ENCODE data around the gene ILDR2.

ILDR2 gene

DNA sequence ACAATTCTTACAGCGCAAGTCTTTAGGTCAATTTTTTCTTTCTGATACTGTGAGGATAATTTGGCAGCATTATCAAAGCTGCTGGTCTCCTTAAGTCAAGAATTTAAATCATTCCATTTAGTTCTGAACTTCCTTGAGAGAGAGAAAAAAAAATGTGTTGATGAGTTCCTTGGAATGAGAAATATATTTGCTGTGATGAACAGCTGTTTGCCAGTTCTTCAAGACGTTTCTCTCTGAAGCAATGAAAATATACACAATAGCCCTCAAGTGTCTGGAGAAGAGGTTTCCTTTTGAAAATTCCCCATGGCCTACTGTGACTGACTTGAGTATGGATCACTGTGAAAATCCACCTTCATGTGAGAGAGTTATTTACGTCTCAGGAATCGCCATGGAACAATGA is 68.3 kb downstream of the ILDR2 start:
- Histone ChIP-seq H3K4me3 (ENCODE audit: low read depth, low read length) (no peak overlapping the region), H3K27me3 (no peaks in the 10 kb centered on the region), H3K9me3 (no peaks in the 10 kb centered on the region), H3K36me3 (no peaks in the 10 kb centered on the region), H3K4me1 (no peaks in the 10 kb centered on the region)
- TF ChIP-seq, protein P1, sequence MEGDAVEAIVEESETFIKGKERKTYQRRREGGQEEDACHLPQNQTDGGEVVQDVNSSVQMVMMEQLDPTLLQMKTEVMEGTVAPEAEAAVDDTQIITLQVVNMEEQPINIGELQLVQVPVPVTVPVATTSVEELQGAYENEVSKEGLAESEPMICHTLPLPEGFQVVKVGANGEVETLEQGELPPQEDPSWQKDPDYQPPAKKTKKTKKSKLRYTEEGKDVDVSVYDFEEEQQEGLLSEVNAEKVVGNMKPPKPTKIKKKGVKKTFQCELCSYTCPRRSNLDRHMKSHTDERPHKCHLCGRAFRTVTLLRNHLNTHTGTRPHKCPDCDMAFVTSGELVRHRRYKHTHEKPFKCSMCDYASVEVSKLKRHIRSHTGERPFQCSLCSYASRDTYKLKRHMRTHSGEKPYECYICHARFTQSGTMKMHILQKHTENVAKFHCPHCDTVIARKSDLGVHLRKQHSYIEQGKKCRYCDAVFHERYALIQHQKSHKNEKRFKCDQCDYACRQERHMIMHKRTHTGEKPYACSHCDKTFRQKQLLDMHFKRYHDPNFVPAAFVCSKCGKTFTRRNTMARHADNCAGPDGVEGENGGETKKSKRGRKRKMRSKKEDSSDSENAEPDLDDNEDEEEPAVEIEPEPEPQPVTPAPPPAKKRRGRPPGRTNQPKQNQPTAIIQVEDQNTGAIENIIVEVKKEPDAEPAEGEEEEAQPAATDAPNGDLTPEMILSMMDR (IDR thresholded peaks at IDR 0.05; ENCODE audit: low read depth, low read length) = no peak
- no peak for DNase-seq

DNA sequence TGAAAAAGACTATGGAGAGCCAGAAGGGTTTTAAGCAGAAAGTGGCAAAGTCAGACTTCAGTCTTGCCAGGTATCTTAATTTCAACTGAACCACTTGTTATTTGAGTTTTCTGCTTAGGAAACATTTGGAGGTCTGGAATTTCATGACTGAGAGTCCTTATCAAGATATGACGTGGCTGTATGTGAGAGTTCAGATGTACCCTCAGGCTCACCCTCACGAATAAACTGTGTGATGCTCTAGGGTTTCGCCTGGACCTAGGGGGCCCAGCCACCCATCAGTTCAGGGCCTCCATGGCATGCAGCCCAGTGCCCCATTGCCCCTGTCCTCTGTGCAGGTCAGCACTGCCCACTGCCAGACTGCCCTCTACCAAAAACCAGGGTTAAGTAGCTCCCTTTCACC is 68.7 kb downstream of the ILDR2 start:
- Histone ChIP-seq H3K9me3 (no peaks in the 10 kb centered on the region), H3K36me3 (no peaks in the 10 kb centered on the region), H3K4me1 (no peaks in the 10 kb centered on the region), H3K27me3 (no peaks in the 10 kb centered on the region), H3K4me3 (ENCODE audit: low read depth, low read length) (no peak overlapping the region)
- no peak for DNase-seq
- TF ChIP-seq, protein P1 (IDR thresholded peaks at IDR 0.05; ENCODE audit: low read depth, low read length) = no peak

DNA sequence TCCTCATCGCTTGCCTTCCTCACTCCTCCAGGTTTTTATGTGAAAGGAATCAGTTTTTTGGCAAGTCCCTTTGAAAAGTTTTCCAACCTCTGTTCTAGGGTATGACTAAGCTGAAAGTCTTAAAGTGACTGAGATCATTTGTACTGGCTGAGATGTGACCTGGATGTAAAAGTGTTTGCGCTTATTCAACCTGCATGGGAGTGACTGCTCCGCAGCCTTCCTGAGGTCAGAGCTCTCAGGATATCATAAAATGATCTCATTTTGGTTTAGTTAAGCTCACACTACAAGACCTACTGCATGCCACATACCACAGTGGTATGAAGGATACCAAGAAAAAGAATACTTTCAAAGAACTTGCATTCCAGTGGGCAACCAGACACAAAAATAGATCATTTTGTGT is 69.4 kb downstream of the ILDR2 start:
- no peak overlapping the region for H3K4me3 ChIP-seq (ENCODE audit: low read depth, low read length)
- no peaks in the 10 kb centered on the region for H3K27me3 ChIP-seq
- DNase-seq = no peak

DNA sequence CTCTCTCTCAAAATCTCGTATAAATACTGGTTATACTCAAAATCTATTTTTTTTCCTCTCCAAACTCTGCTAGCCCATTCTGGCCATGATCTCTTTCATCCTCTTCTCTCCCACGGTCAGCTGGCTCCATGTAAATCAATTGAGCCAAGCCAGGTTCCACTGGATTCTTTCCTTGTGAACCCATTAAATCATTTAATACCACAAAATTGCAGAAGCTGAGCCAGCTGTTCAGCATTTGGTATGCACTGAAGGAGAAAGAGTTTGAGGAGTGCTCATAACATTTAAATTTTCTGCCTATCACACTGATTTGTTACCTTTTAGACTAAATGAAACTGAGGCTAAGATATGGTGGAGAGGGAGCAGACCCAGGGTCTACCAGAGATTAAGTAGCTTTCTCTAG is 70.2 kb downstream of the ILDR2 start:
- no peaks in the 10 kb centered on the region for H3K36me3 ChIP-seq
- DNase-seq = no peak
- H3K27me3 ChIP-seq = no peaks in the 10 kb centered on the region
- no peaks in the 10 kb centered on the region for H3K4me1 ChIP-seq
- TF ChIP-seq, protein P1 (IDR thresholded peaks at IDR 0.05; ENCODE audit: low read depth, low read length) = no peak
- H3K4me3 ChIP-seq (ENCODE audit: low read depth, low read length) = no peak overlapping the region
- H3K9me3 ChIP-seq = no peaks in the 10 kb centered on the region

More for the DNA sequence above, 69.4 kb downstream of the ILDR2 start:
- TF ChIP-seq, protein P1 (IDR thresholded peaks at IDR 0.05; ENCODE audit: low read depth, low read length) = no peak
- Histone ChIP-seq H3K36me3 (no peaks in the 10 kb centered on the region), H3K9me3 (no peaks in the 10 kb centered on the region), H3K4me1 (no peaks in the 10 kb centered on the region)

DNA sequence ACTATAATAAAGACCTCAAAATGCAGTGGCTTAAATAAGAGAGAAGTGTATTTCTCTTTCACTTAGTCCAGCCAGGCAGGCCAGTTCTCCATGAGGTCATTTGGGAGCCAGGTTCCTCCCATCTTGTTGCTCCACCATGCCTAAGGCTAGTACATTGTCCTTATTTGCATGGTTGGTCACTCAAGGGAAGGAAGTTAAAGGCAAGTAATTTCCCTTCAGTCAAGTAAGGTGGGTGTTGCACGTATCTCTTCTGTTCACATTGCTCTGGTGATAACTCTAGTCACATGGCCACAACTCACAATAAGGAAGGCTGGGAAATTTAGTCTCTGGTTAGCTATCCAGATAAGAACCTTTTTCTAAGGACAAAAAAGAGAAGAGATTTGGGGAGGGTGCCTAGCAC is 72.1 kb downstream of the ILDR2 start:
- Histone ChIP-seq H3K27me3 (no peaks in the 10 kb centered on the region), H3K4me3 (ENCODE audit: low read depth, low read length) (no peak overlapping the region), H3K4me1 (no peaks in the 10 kb centered on the region), H3K9me3 (no peaks in the 10 kb centered on the region), H3K36me3 (no peaks in the 10 kb centered on the region)
- DNase-seq = no peak
- TF ChIP-seq, protein P1 (IDR thresholded peaks at IDR 0.05; ENCODE audit: low read depth, low read length) = no peak

DNA sequence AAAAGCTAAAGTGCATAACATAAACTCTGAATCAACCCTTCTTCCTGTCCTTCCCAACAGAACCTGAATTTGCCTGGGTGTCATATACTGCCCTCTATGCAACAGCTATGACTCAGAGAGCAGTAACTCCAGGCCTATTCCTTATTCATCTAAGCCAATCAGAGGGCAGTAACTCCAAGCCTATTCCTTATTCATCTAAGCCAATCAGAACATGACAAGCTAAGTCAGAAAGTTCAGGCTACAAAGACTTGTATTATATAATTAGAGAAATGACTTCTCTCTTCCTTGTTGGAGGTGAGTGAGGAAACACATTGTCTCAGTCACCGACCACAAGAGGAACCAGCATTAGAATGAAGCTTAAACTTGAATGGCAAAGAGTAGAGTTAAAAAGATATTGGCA is 73.1 kb downstream of the ILDR2 start:
- TF ChIP-seq, protein P1 (IDR thresholded peaks at IDR 0.05; ENCODE audit: low read depth, low read length) = no peak
- no peak for DNase-seq
- H3K36me3 ChIP-seq = no peaks in the 10 kb centered on the region
- no peaks in the 10 kb centered on the region for H3K27me3 ChIP-seq
- peaks cover 3% of the 10 kb centered on the region; the same call in 1 of the 2 replicates for H3K9me3 ChIP-seq
- H3K4me1 ChIP-seq = no peaks in the 10 kb centered on the region
- H3K4me3 ChIP-seq (ENCODE audit: low read depth, low read length) = no peak overlapping the region

Measured in BE2C (cell line).